Measurements from ENCODE around the gene ZCCHC2.

DNA sequence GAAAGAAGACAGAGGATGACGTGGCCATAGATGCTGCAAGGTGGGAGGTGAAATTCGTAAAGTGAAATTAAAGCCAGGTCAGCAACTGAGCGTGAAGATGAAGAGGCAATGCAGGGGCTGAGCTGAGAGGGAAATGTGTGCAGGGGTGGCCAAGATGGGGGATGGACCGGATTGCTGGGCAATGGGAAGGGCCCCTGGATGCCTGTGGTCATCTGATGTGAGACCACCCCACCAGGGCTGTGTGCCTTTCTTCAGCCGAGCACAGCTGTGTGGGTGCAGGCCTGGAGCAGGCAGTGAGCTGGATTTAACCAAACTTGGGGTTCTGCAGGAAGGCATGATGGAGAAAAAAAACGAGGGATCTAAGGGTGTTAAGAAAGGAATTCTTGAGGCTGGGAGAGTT, 80.4 kb downstream of the ZCCHC2 start:
- TF ChIP-seq, protein P1, sequence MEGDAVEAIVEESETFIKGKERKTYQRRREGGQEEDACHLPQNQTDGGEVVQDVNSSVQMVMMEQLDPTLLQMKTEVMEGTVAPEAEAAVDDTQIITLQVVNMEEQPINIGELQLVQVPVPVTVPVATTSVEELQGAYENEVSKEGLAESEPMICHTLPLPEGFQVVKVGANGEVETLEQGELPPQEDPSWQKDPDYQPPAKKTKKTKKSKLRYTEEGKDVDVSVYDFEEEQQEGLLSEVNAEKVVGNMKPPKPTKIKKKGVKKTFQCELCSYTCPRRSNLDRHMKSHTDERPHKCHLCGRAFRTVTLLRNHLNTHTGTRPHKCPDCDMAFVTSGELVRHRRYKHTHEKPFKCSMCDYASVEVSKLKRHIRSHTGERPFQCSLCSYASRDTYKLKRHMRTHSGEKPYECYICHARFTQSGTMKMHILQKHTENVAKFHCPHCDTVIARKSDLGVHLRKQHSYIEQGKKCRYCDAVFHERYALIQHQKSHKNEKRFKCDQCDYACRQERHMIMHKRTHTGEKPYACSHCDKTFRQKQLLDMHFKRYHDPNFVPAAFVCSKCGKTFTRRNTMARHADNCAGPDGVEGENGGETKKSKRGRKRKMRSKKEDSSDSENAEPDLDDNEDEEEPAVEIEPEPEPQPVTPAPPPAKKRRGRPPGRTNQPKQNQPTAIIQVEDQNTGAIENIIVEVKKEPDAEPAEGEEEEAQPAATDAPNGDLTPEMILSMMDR (IDR thresholded peaks at IDR 0.05), result no peak
- TF ChIP-seq POLR2A (IDR thresholded peaks at IDR 0.05), result no peak

Data from esophagus squamous epithelium (tissue), 4 donors.